GM21737 (cell line): ENCODE data around the gene THSD4.

ENCODE experiments used
- ATAC-seq: cut with Tn5 transposase; IDR thresholded peaks from one replicate; pipeline ENCODE4 v1.9.1; 2021; ENCODE audit warnings: mild to moderate bottlenecking, moderate library complexity; ENCODE audit not compliant: unreplicated experiment

Gene THSD4

GRCh38 chr15:71096676-71097075 is 18.6 kb upstream of the THSD4 start:
- ATAC-seq, result no peak

GRCh38 chr15:71097890-71098289 is 17.4 kb upstream of the THSD4 start:
- ATAC-seq, result no peak

- no peak for ATAC-seq
Observed at GRCh38 chr15:71098920-71099319, 16.4 kb upstream of the THSD4 start.

- no peak for ATAC-seq
Observed at GRCh38 chr15:71103102-71103676, 12.1 kb upstream of the THSD4 start.

GRCh38 chr15:71104636-71105035 is 10.6 kb upstream of the THSD4 start:
- no peak for ATAC-seq

GRCh38 chr15:71105444-71105843 is 9.8 kb upstream of the THSD4 start:
- ATAC-seq, result no peak

- ATAC-seq, result no peak
Observed at GRCh38 chr15:71106802-71107500, 8.3 kb upstream of the THSD4 start.

- ATAC-seq, result no peak
Observed at GRCh38 chr15:71107501-71107815, 7.8 kb upstream of the THSD4 start.

- ATAC-seq, result no peak
Observed at GRCh38 chr15:71109130-71109529, 6.1 kb upstream of the THSD4 start.

- ATAC-seq, result no peak
Observed at GRCh38 chr15:71109905-71110304, 5.4 kb upstream of the THSD4 start.

- no peak for ATAC-seq
Observed at GRCh38 chr15:71110405-71111180, 4.7 kb upstream of the THSD4 start.

- no peak for ATAC-seq
Observed at GRCh38 chr15:71111181-71111565, 4.1 kb upstream of the THSD4 start.

GRCh38 chr15:71111950-71112349 is 3.3 kb upstream of the THSD4 start:
- no peak for ATAC-seq

- no peak for ATAC-seq
Observed at GRCh38 chr15:71112429-71112828, 2.8 kb upstream of the THSD4 start.

GRCh38 chr15:71114066-71114680 is 1.1 kb upstream of the THSD4 start:
- ATAC-seq, result no peak

GRCh38 chr15:71115567-71116351 is 488 bp downstream of the THSD4 start:
- no peak for ATAC-seq

- no peak for ATAC-seq
Observed at GRCh38 chr15:71116366-71116765, 1.1 kb downstream of the THSD4 start.

- ATAC-seq, result no peak
Observed at GRCh38 chr15:71116942-71117341, 1.7 kb downstream of the THSD4 start.

- ATAC-seq, result no peak
Observed at GRCh38 chr15:71117714-71118305, 2.5 kb downstream of the THSD4 start.

- no peak for ATAC-seq
Observed at GRCh38 chr15:71118345-71118744, 3.1 kb downstream of the THSD4 start.
